ENCODE measurements around the gene NEK6.

The NEK6 gene

GRCh38 chr9:124345751-124346281 lies 88.1 kb downstream of the NEK6 start:
- DNase-seq, result no peak

- no peak for DNase-seq
Measured at GRCh38 chr9:124346347-124347163, 88.8 kb downstream of the NEK6 start.

- no peak for DNase-seq
Measured at GRCh38 chr9:124347206-124347967, 89.6 kb downstream of the NEK6 start.

GRCh38 chr9:124347968-124348358 lies 90.2 kb downstream of the NEK6 start:
- DNase-seq, result no peak

GRCh38 chr9:124348363-124348762 lies 90.6 kb downstream of the NEK6 start:
- no peak for DNase-seq

DNA sequence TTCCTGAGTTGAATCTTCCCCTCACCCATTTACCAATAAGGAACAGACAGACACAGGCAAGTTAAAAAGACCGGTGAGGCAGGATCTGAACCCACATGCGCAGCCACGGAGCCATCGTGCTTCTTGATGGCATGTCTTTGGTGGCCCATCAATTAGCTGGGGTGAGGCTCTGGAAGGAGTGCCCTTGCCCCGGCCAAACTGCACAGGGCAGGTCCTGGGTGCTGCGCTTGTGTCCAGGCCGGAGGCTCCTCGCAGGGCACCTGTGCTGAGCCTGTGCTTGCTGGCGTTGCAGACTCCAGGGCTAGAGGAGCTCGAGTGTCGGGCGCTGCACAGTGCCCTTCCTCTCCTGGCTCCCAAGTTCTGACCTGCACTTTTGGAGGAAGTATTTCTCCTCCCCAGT lies 91.1 kb downstream of the NEK6 start:
- DNase-seq, result no peak

DNA sequence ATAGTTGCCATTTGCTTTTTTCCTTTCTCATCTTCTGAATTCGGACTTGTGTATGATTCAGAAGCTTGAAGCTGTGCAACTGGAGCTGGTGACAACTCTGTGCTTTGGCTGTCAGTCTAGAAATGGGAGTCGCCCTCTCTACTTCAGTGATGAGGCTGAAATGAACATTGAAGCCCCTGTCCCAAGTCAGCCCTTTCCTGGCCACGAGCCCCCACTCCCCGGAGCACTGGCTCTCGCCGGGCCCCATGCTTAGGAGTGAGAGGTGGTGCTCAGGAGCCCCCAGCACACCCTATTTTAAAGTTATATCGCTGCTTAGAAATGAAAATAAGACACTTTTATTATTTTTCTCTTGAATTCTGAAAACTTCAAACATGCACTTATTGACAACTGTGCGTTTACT lies 91.5 kb downstream of the NEK6 start:
- no peak for DNase-seq

DNA sequence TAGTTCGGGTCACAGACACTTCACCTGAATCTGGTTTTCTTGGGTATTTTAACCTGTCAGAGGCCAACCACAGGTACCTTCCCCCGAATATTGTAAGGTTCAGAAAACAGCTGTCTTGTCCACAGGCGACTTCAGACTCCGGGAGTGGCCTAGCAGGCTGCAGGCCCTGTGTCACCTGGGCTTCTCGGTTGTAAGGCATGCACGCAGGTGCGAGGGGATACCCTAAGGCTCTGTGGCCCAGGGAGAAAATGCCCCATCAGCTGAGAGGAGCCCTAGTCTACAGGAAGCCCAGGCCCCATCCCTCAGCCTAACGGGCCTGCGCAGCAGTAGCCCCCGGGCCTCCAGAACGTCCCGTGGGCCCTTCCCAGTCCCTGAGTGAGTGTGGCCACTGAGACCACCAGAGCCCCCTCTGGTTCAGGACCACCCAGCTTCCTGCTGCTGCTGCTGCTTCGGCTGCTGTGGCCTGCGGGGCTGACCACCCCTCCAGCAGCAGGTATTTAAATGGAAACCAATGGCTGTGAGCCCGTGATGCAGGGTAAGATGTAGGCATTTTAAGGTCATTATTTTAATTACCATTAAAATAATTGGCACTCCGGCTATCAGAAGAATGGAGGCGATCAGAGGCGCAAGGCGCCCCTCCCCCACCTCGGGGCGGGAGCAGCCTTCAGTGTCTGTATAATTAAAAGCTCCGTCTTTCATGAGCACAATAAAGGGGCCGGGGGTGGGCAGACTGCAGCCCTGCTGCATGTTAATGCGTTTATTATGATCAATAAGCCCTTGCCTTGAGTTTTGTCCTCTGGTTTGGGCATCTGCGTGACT lies 92.1 kb downstream of the NEK6 start:
- DNase-seq, result no peak

- DNase-seq, result no peak
Measured at GRCh38 chr9:124350494-124351263, 92.9 kb downstream of the NEK6 start.

DNA sequence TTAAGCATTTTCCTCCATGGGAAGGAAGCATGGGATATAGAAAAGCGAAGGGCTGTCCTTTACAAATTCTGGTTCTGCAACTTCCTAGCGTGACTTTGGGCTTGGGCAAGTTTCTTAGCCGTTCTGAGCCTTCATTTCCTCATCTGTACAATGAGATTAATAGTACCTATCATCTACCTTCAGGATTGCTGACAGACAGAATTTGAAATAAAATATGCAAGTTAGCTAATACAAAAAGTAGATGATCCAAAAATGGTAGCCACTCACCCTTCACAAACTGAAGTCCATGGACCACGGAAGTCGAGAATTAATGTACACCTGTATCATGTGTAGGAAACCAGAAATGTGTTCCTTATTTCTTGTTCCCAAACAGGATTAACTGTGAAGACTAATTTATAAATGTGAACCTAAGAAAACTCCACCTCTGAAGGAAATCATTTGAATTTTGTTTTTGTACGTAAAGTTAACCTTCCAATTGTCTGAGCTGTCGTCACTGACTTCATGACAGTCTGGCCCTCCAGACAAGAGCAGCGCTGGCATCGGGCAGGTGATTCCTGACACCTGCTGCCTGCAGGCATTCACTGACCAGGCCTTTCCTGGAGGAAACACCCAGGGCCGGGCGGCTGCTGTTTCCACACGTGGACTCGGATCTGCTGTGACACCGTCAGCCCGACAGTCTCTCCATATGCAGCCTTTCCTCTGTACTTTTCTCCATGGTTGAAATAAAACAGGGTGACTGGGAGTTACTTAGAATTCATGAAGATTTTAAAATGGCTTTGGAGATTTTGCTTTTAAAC lies 94.1 kb downstream of the NEK6 start:
- no peak for DNase-seq

DNA sequence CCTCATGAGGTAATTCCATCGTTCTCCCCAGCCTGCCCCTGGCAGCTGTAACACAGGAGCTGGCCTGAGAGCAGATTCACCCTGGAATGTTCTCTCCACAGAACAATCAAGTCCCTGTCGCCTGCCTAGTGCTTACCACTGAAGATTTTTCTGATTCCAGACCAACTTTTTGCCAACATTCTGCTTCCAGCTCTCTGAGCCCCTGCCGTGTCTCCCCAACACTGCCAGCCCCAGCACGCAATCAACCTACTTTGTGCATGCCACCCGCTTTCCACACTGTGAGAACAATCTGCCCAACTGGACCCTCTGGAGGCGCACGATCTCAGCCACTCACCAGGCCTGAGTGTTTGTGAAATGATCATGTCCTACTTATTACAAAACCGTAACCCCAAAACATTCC lies 94.9 kb downstream of the NEK6 start:
- no peak for DNase-seq

DNA sequence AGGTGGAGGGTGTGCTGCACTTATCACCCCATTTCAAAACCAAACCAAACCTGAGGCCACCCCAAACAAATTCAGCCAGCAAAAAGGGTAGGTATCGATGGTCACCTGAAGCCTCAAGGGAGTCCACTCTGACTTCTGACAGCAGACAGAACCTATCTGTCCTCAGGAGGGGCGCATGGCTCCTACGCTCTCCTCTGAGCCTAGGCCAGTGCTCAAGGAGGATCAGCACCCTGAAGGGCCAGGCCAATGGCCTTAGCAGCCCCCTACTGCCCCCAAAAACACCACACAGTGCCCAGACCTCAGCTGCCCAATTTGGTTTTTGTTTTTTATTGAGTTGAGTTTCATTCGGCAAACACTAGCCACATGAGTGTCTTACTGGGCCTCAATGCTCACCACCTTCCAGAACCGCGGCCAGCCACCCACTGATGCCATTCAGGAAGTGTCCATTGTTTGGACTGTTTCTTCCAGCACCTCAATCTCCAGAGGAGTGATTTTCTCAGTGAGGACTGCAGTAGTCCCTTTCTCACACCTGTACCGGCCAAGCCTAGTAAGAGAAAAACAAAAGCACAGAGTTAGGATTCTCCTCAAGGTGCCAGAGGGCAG lies 95.5 kb downstream of the NEK6 start:
- DNase-seq, result no peak

DNA sequence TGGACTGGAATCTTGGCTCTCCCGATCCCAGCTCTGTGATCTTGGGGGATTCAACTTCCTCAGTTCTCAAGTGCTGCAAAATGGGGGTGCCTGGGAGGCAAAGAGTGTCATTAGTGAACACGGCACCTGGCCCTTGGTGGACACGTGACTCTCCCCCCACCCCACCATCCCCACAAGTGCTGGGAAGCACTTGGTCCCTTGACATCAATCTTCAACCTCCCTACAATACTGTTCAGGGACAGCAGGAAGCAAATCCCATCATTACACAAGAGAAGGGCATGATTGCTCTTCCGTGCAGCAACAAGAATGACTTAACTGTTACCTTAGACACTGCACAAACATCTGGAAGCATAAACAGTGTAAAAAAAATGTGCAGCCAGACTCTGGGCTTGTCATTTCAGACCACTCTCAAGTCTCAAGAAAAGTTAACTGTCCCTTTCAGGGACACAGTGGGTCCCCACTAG lies 96.1 kb downstream of the NEK6 start:
- no peak for DNase-seq

DNA sequence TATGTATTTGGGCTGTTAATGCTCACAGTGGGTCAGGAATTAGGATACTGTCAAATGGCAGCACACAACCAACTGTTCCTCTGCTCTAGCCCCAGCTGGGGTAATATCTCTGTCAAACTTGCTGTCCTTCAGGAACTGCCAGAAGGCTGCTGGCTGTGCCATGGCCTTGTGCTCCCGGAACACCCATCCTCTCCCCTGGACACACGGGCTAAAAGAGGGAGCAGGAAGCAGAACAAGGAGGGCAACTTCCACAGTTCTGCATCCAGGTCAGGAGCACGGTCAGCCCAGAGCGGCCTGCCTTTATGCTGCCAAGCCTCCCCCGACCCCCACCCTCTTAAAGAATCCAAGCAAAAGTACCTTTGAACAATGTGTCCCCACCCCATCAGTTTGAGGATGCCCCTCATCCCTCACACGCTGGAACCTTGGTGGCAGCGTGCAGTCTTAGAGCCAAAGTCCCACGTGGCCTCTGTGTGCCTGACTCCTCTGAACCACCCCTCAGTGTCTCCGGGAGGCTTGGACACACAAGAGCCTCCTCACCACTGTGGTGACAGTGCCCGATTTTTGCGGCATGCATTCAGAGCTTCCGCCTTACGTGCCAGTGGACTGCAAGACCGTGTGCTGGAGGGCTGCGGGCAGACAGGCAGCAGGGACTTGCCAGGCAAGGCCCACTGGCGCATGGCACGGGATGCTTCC lies 96.7 kb downstream of the NEK6 start:
- no peak for DNase-seq

DNA sequence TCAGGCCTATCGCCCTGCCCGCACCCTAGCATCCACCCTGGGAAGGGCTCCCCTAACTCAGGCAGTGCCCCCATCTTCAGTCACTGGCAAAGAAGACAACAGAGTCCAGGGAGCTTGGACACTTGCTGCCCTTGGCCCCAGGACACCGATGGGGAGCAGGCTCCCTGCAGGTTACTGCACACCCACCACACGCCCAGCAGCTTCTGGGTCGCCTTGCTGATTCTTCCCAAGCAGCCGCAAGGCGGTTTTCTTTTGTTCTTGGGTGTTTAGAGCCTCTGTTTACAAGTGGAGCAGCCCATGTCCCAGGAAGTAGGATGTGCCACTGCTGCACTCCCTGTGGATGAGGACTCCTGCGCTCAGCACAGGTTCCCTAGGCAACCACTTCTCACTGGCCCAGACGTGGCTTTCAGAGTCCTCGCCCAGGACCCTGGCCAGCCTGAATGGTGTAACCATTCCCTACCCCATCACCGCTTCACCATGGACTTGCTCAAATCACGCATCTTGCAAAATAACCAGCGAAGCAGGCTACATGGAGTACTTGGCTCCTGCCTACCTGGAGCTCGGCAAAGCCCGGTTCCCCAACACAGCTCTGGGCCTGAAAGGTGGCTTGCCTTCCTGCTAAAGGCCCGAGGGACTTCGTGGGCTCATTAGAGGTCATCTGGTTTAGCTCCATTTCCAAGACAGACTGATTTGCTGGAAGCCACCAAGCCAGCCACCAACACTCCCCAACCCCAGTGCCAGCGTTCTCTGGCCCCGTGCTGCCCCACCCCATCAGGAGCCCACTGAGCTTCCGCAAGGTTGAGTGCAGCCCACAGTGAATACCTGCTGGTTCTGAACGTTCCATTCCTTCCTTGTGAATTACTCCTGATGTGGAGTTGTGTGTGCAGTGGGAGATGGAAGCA lies 97.5 kb downstream of the NEK6 start:
- no peak for DNase-seq

DNA sequence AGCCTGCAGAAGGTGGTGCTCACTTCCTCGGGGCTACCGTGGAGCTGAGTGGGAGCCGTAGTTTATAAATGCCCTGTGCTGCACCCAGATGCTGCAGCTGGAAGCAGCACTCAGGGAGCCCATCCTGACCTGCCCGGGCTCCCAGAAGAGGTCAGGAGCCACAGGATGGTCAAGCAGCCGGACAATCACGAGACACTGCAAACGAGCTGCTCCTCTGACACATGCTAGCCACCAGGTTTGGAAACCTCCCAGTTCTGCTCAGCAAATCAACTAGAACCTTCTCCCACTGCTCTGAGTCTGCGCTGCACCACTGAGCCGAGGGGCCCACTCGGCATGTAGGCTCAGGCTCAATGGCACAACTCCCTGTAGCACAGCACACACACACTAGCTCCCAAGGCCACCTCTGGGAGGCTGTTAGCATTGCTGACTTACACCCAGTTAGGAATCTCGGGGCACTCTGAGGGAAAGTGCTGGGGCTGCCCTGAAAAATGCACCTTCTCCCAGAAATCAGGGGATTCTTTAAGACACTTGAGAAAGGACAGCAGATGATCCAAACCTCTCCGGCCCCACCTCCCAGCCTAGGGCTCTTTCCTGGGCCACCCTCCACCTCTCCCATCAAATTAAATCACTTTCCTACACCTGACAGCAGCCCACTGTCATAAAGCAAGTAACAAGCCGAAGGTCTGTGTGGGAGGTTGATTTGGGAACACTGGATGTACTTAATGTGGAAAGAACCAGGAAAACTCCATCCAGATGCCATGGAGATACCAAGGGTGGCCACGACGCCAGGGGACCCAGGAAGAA lies 98.4 kb downstream of the NEK6 start:
- DNase-seq, result no peak

DNA sequence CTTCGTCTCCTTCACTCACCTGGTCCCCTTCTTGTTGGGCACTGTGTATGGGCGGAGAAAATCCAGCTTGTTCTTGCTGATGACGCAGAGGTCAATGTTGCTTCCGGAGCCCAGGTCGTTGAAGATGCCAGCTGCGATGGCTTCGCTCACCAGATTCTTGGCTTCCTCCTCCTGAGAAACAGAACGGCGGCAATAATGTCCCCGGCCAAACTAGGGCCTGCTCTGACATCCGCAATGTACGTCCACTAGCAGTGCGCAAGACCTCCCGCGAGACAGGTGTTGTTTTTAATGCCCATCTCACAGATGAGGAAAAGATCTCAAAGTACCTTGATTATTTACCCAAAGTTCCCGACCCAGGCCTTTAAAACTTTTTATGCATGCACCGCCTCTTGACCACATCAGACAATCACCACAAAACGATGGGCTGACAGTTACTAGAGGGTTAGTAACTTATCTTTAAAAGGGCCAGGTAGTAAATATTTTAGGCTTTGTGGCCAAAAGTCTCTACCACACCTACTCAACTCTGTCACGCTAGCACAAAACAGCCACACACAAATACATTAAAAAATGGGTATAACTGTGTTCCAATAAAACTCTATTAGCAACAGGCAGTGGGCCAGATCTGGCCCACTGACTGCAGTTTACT lies 99.1 kb downstream of the NEK6 start:
- no peak for DNase-seq
